ENCODE data around the gene PRKN. TPM values are rescaled to one million over a fixed set of nuclear protein-coding genes. Genes with fewer than 3 reads are reported as not detected.
A peak's percentile ranks its signal among the peaks of the same experiment; 100 is the strongest.

Gene PRKN
- total RNA-seq, 1 donor from 2014 or later: 25.5 TPM

- TF ChIP-seq CTCF (IDR thresholded peaks at IDR 0.05; ENCODE audit: borderline replicate concordance): peak; percentile 88
- no peaks in the 10 kb centered on the region for H3K9me3 ChIP-seq (replicated peaks)
- no peak overlapping the region for H3K4me3 ChIP-seq
- H3K27me3 ChIP-seq (ENCODE audit: low read depth): no peaks in the 10 kb centered on the region
- DNase-seq: no peak
- no peaks in the 10 kb centered on the region for H3K36me3 ChIP-seq
- no peak overlapping the region for H3K27ac ChIP-seq (replicated peaks)
- intact Hi-C loops (cut with micrococcal nuclease): loop anchor here (5.0 kb wide), 1 partner anchor 439 kb away; no protein-coding TSS in a partner anchor
- H3K4me1 ChIP-seq: peaks cover 5% of the 10 kb centered on the region
Observed at GRCh38 chr6:161370880-161371279, 1356.7 kb downstream of the PRKN start.

GRCh38 chr6:161369339-161369738 is 1358.2 kb downstream of the PRKN start:
- H3K27me3 ChIP-seq (ENCODE audit: low read depth): no peaks in the 10 kb centered on the region
- H3K27ac ChIP-seq (replicated peaks): no peak overlapping the region
- peaks cover 5% of the 10 kb centered on the region for H3K9me3 ChIP-seq (replicated peaks)
- no peak for DNase-seq
- no peaks in the 10 kb centered on the region for H3K36me3 ChIP-seq
- peaks cover 15% of the 10 kb centered on the region for H3K4me1 ChIP-seq
- intact Hi-C loops (cut with micrococcal nuclease): no loop called here
- no peak for TF ChIP-seq CTCF (IDR thresholded peaks at IDR 0.05; ENCODE audit: borderline replicate concordance)
- H3K4me3 ChIP-seq: no peak overlapping the region

- H3K4me3 ChIP-seq: no peak overlapping the region
- intact Hi-C loops (cut with micrococcal nuclease): no loop called here
- peaks cover 11% of the 10 kb centered on the region for H3K4me1 ChIP-seq
- no peak for DNase-seq
- H3K9me3 ChIP-seq (replicated peaks): peaks cover 14% of the 10 kb centered on the region
- no peak overlapping the region for H3K27ac ChIP-seq (replicated peaks)
- H3K36me3 ChIP-seq: peaks cover 2% of the 10 kb centered on the region
- no peaks in the 10 kb centered on the region for H3K27me3 ChIP-seq (ENCODE audit: low read depth)
- TF ChIP-seq CTCF (IDR thresholded peaks at IDR 0.05; ENCODE audit: borderline replicate concordance): no peak
Observed at GRCh38 chr6:161368514-161368913, 1359.1 kb downstream of the PRKN start.

- peaks cover 23% of the 10 kb centered on the region for H3K9me3 ChIP-seq (replicated peaks)
- intact Hi-C loops (cut with micrococcal nuclease): no loop called here
- H3K4me3 ChIP-seq: no peak overlapping the region
- peaks cover 10% of the 10 kb centered on the region for H3K4me1 ChIP-seq
- peaks cover 3% of the 10 kb centered on the region for H3K36me3 ChIP-seq
- no peak overlapping the region for H3K27ac ChIP-seq (replicated peaks)
- H3K27me3 ChIP-seq (ENCODE audit: low read depth): no peaks in the 10 kb centered on the region
- no peak for DNase-seq
- no peak for TF ChIP-seq CTCF (IDR thresholded peaks at IDR 0.05; ENCODE audit: borderline replicate concordance)
Observed at GRCh38 chr6:161367472-161367871, 1360.1 kb downstream of the PRKN start.

- intact Hi-C loops (cut with micrococcal nuclease): no loop called here
- TF ChIP-seq CTCF (IDR thresholded peaks at IDR 0.05; ENCODE audit: borderline replicate concordance): no peak
Observed at GRCh38 chr6:161366301-161366923, 1361.2 kb downstream of the PRKN start.

More at GRCh38 chr6:161366301-161366923, 1361.2 kb downstream of the PRKN start:
- H3K4me1 ChIP-seq: peaks cover 10% of the 10 kb centered on the region
- no peak overlapping the region for H3K27ac ChIP-seq (replicated peaks)
- no peaks in the 10 kb centered on the region for H3K27me3 ChIP-seq (ENCODE audit: low read depth)
- DNase-seq: no peak
- H3K36me3 ChIP-seq: peaks cover 3% of the 10 kb centered on the region
- H3K9me3 ChIP-seq (replicated peaks): peaks cover 23% of the 10 kb centered on the region
- H3K4me3 ChIP-seq: no peak overlapping the region
